ENCODE data around the gene UBE2D2.

DNA sequence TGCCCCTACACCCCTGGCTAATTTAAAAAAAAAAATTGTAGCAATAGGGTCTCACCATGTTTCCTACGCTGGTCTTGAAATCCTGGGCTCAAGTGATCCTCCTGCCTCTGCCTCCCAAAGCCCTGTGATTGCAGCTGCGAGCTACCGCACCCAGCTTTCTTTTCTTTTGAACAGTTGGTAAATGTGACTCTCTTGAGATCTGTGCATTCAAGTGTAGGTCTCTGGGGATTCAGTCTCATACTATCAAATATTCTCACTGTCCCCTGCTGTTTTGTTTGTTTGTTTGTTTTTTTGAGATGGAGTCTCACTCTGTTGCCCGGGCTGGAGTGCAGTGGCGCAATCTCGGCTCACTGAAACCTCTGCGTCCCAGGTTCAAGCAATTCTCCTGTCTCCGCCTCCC lies 44.7 kb downstream of the UBE2D2 start:
- TF ChIP-seq ZNF274 (IDR thresholded peaks at IDR 0.05; ENCODE audit: low read depth, low read length) (no peak), SUZ12 (IDR thresholded peaks at IDR 0.05; ENCODE audit: extremely low read depth, insufficient read depth, insufficient read length) (no peak)
